MM.1S (cell line): Measurements from ENCODE around the gene KLHL12.
A peak's percentile ranks its signal among the peaks of the same experiment; 100 is the strongest.

Source experiments
- DNase-seq: peaks from one replicate; pipeline ENCODE4 v3.0.0-alpha.2; 2015
- H2AFZ ChIP-seq: fragments of 300-600 bp; sonication (generic); 2 replicates; pipeline ENCODE4 v1.6.0; 2016; ENCODE audit warnings: antibody characterized with exemption, low read length
- H3F3A ChIP-seq: fragments of 300-600 bp; sonication (generic); 2 replicates; pipeline ENCODE4 v1.6.1; 2016; ENCODE audit warnings: mild to moderate bottlenecking, antibody characterized with exemption, low read length, moderate library complexity, mixed read lengths; ENCODE audit not compliant: insufficient read depth
- H3K27ac ChIP-seq: fragments of 300-600 bp; sonication (generic); 2 replicates; pipeline ENCODE4 v1.5.1; 2016; ENCODE audit warnings: mild to moderate bottlenecking, low read length
- H3K27me3 ChIP-seq: fragments of 300-600 bp; sonication (generic); replicated peaks from 2 replicates; pipeline ENCODE4 v1.6.0; 2016; ENCODE audit warnings: low read length; ENCODE audit not compliant: insufficient read depth
- H3K36me3 ChIP-seq: fragments of 300-600 bp; sonication (generic); replicated peaks from 2 replicates; pipeline ENCODE4 v1.6.1; 2016; ENCODE audit warnings: mild to moderate bottlenecking, low read length, mixed read lengths; ENCODE audit not compliant: insufficient read depth
- H3K4me1 ChIP-seq: fragments of 300-600 bp; sonication (generic); 2 replicates; pipeline ENCODE4 v1.6.1; 2016; ENCODE audit warnings: low read length, mixed read lengths
- H3K4me2 ChIP-seq: fragments of 300-600 bp; sonication (generic); 2 replicates; pipeline ENCODE4 v1.6.0; 2016; ENCODE audit warnings: low read depth, low read length
- H3K4me3 ChIP-seq: fragments of 300-600 bp; sonication (generic); 2 replicates; pipeline ENCODE4 v1.5.1; 2016; ENCODE audit warnings: low read length, mixed read lengths
- H3K79me2 ChIP-seq: fragments of 300-600 bp; sonication (generic); 2 replicates; pipeline ENCODE4 v1.6.1; 2016; ENCODE audit warnings: mixed run types, low read length, mixed read lengths
- H3K9ac ChIP-seq: fragments of 300-600 bp; sonication (generic); 2 replicates; pipeline ENCODE4 v1.6.1; 2016; ENCODE audit warnings: low read length, mixed read lengths
- H3K9me2 ChIP-seq: fragments of 300-600 bp; sonication (generic); replicated peaks from 2 replicates; pipeline ENCODE4 v1.6.1; 2016; ENCODE audit warnings: mild to moderate bottlenecking, low read length, mixed read lengths; ENCODE audit not compliant: insufficient read depth
- H3K9me3 ChIP-seq: fragments of 300-600 bp; sonication (generic); replicated peaks from 2 replicates; pipeline ENCODE4 v1.6.1; 2016; ENCODE audit warnings: mild to moderate bottlenecking, low read length, mixed read lengths; ENCODE audit not compliant: insufficient read depth
- H4K20me1 ChIP-seq: fragments of 300-600 bp; sonication (generic); 2 replicates; pipeline ENCODE4 v1.6.1; 2016; ENCODE audit warnings: mild to moderate bottlenecking, low read length, moderate library complexity, mixed read lengths; ENCODE audit not compliant: insufficient read depth
- EZH2 ChIP-seq: fragments of 300-600 bp; sonication (generic); optimal IDR thresholded peaks from 2 replicates; pipeline ENCODE3; 2017; ENCODE audit warnings: low read depth, mild to moderate bottlenecking, antibody characterized with exemption, low read length, mixed read lengths
- EZH2phosphoT487 ChIP-seq: fragments of 300-600 bp; sonication (generic); IDR thresholded peaks from 2 replicates; pipeline ENCODE4 v1.6.1; 2018; ENCODE audit warnings: antibody characterized with exemption, low read length
- TF ChIP-seq, protein P1 (sequence below): fragments of 300-600 bp; sonication (generic); IDR thresholded peaks from 2 replicates; pipeline ENCODE4 v1.5.1; 2016; ENCODE audit warnings: antibody characterized with exemption, low read length, mixed read lengths

KLHL12 gene

GRCh38 chr1:202892501-202892900 is 34.5 kb downstream of the KLHL12 start:
- H3K4me3 ChIP-seq = no peak overlapping the region
- H3F3A ChIP-seq = peaks cover 21% of the 10 kb centered on the region; the same call in 1 of the 2 replicates
- H3K27ac ChIP-seq = no peak overlapping the region
- no peak for DNase-seq
- H3K79me2 ChIP-seq = peaks cover 8% of the 10 kb centered on the region
- 0 out of 2 replicates have a peak, but pooled peaks cover 6% of the 10 kb centered on the region for H3K36me3 ChIP-seq
- TF ChIP-seq EZH2 (no peak), EZH2phosphoT487 (no peak)
- TF ChIP-seq, protein P1, sequence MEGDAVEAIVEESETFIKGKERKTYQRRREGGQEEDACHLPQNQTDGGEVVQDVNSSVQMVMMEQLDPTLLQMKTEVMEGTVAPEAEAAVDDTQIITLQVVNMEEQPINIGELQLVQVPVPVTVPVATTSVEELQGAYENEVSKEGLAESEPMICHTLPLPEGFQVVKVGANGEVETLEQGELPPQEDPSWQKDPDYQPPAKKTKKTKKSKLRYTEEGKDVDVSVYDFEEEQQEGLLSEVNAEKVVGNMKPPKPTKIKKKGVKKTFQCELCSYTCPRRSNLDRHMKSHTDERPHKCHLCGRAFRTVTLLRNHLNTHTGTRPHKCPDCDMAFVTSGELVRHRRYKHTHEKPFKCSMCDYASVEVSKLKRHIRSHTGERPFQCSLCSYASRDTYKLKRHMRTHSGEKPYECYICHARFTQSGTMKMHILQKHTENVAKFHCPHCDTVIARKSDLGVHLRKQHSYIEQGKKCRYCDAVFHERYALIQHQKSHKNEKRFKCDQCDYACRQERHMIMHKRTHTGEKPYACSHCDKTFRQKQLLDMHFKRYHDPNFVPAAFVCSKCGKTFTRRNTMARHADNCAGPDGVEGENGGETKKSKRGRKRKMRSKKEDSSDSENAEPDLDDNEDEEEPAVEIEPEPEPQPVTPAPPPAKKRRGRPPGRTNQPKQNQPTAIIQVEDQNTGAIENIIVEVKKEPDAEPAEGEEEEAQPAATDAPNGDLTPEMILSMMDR = no peak
- no peak overlapping the region for H3K9ac ChIP-seq
- no peaks in the 10 kb centered on the region for H3K27me3 ChIP-seq
- no peaks in the 10 kb centered on the region for H3K9me3 ChIP-seq
- H3K9me2 ChIP-seq = no peaks in the 10 kb centered on the region
- peaks cover 18% of the 10 kb centered on the region for H3K4me1 ChIP-seq
- H3K4me2 ChIP-seq = no peak overlapping the region
- no peak overlapping the region for H2AFZ ChIP-seq
- no peaks in the 10 kb centered on the region for H4K20me1 ChIP-seq

- H3K27ac ChIP-seq = no peak overlapping the region
- no peaks in the 10 kb centered on the region for H3K9me3 ChIP-seq
- TF ChIP-seq, protein P1 = no peak
- TF ChIP-seq EZH2phosphoT487 (no peak), EZH2 (no peak)
- no peaks in the 10 kb centered on the region for H3K27me3 ChIP-seq
- 0 out of 2 replicates have a peak, but pooled peaks cover 3% of the 10 kb centered on the region for H3K36me3 ChIP-seq
- H3F3A ChIP-seq = peaks cover 21% of the 10 kb centered on the region; the same call in 1 of the 2 replicates
- peaks cover 18% of the 10 kb centered on the region for H3K79me2 ChIP-seq
- no peak overlapping the region for H3K9ac ChIP-seq
- no peak for DNase-seq
- H3K4me3 ChIP-seq = no peak overlapping the region
- H4K20me1 ChIP-seq = no peaks in the 10 kb centered on the region
- H2AFZ ChIP-seq = no peak overlapping the region
- H3K4me2 ChIP-seq = no peak overlapping the region
- peaks cover 18% of the 10 kb centered on the region for H3K4me1 ChIP-seq
- H3K9me2 ChIP-seq = no peaks in the 10 kb centered on the region
Observed at GRCh38 chr1:202890392-202890791, 36.6 kb downstream of the KLHL12 start.

GRCh38 chr1:202888531-202889360 is 38.3 kb downstream of the KLHL12 start, which contains the start of gene RABIF:
Gene RABIF (minus strand): TSS chr1:202889149. CDS start chr1:202889098, 51 bp downstream.
- H4K20me1 ChIP-seq = no peaks in the 10 kb centered on the region
- no peaks in the 10 kb centered on the region for H3K36me3 ChIP-seq
- no peaks in the 10 kb centered on the region for H3K9me3 ChIP-seq
- peaks cover 21% of the 10 kb centered on the region; the same call in 1 of the 2 replicates for H3F3A ChIP-seq
- DNase-seq = peak; percentile 100
- H3K27ac ChIP-seq = peak within 1 kb of the TSS; percentile 84
- H3K79me2 ChIP-seq = peaks cover 34% of the 10 kb centered on the region
- TF ChIP-seq, protein P1 = peak; percentile 6; the same call in 1 of the 2 replicates
- TF ChIP-seq EZH2 (no peak), EZH2phosphoT487 (no peak)
- H3K27me3 ChIP-seq = no peaks in the 10 kb centered on the region
- H3K4me1 ChIP-seq = peaks cover 18% of the 10 kb centered on the region
- no peaks in the 10 kb centered on the region for H3K9me2 ChIP-seq
- H3K4me3 ChIP-seq = peak within 1 kb of the TSS; percentile 79
- H3K9ac ChIP-seq = peak within 1 kb of the TSS; percentile 79
- peak within 1 kb of the TSS; percentile 91 for H3K4me2 ChIP-seq
- H2AFZ ChIP-seq = peak within 1 kb of the TSS; percentile 73
